GM18868 (cell line): Measurements from ENCODE around the gene NTSR2.

Source experiments
- ATAC-seq: cut with Tn5 transposase; IDR thresholded peaks from one replicate; pipeline ENCODE4 v1.9.1; 2021; ENCODE audit warnings: mild to moderate bottlenecking, moderate library complexity; ENCODE audit not compliant: unreplicated experiment

Gene NTSR2, protein sequence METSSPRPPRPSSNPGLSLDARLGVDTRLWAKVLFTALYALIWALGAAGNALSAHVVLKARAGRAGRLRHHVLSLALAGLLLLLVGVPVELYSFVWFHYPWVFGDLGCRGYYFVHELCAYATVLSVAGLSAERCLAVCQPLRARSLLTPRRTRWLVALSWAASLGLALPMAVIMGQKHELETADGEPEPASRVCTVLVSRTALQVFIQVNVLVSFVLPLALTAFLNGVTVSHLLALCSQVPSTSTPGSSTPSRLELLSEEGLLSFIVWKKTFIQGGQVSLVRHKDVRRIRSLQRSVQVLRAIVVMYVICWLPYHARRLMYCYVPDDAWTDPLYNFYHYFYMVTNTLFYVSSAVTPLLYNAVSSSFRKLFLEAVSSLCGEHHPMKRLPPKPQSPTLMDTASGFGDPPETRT

DNA sequence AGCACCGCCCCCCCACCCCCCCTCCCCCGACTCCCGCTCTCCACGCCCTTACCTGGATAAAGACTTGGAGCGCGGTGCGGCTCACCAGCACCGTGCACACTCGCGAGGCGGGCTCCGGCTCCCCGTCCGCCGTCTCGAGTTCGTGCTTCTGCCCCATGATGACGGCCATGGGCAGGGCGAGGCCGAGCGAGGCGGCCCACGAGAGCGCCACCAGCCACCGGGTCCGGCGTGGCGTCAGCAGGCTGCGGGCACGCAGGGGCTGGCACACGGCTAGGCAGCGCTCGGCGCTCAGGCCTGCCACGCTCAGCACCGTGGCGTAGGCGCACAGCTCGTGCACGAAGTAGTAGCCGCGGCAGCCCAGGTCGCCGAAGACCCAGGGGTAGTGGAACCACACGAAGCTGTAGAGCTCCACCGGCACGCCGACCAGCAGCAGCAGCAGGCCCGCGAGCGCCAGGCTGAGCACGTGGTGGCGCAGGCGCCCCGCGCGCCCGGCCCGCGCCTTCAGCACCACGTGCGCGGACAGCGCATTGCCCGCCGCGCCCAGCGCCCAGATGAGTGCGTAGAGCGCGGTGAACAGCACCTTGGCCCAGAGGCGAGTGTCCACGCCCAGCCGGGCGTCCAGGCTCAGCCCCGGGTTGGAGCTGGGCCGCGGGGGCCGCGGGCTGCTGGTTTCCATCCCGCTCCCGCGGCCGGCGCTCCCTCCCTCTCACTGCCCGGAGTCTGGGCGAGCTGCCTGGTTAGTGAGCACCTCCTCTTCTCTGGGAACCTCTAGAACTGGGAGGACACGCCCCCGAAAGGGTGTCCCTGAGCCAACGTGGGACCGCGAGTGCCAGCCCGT is at the start of gene NTSR2:
NTSR2 (minus strand) TSS at position 742 of the 838 bp plus-strand sequence; CDS start at position 676, 66 bp downstream.
- ATAC-seq, result no peak

DNA sequence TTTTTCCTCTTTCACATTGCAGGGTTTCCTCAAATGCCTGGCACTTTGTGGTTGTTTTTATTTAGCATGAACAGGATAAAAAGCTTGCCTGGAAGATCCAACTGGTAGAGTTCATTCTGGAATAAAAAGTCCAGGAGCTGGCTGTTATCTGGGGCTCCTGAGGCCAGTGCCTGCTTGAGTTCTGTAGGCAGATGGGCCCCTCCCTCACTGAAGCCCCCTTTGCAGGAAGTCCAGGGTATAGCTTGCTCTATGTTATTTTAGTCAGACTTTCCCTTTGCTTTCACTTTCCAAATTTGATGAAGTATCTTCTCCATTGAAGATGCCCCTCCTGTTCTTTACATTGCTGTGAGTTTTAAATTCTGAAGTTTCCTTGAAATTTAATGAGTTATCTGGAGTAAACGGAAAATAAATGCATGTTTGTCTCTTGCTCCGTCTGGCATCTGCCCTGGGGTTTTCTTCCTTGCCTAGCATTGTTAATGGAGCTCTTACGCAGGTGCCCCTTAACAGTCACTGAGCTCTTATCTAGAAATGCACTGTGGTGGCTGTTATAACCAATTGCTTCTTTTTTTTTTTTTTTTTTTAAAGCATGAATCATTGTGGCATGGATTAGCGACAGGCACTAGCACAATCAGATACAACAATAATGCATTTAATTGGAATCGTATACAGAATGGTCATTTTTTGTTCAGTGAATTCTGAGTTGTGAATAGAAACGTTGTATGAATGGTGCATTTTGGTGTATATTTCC is 49.4 kb upstream of the NTSR2 start:
- no peak for ATAC-seq

DNA sequence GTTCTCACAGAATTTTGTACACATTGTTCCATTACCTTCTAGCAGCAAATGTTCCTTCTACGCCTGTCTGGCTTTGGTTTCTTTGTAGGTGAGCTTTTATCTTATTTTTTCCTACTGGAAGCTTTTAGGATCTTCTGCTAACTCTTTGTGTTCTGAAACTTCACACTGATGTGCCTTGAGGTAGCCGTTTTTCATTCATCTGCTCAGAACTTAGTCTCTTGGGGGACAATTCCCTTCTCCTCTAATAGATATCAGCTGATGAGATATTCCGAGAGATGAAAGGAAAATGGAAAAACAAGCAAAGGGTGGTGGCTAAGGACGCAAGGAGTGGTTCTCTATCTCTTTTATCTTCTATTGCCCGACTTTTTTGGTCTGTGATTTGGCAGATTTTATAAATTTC is 48.6 kb upstream of the NTSR2 start:
- no peak for ATAC-seq

DNA sequence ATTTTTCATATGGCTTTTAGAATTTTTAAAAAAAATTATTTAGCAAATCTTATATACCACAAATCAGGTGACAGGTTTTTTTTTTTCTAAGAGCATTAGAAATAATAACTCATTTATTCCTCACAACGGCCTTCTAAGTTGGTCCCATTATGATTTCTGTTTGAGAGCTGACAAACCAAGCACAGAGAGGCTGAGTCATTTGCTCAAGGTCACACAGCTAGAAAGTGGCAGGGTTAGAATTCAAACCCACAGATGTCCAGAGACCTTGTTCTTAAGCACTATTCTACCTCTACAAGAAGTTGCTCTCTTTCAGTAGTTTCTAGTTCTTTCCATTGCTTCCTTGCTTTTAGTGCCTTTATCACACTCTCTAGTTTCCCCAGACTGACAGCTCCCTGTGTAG is 47.6 kb upstream of the NTSR2 start:
- no peak for ATAC-seq

DNA sequence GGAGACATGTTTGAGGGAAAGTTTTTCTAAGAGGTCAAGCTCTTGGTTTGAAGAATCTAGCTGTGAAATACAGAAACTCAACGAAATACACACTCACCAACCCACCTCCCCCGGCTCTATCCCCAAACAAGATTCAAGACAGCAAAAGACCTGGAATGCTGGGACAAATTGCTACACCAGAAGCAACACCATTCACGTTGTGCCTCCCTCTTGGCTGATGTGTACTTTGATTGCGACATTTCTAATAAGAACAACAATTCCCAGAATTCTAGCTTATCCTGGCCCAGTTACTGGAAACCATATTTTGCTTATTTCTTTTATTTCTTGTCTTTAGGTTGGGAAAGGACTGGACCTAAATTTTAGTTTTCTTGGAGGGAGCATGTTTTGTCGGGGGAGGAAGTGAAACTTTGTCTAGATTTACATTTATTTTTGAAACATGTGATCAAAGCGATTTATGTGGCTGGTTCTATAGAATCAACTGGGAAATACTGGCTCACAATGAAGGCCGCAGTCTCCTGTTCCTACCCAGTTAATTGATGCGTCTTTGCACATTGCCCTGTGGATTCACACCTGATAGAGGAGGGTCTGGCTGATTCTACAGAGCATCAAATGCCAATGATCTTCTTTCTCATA is 46.8 kb upstream of the NTSR2 start:
- no peak for ATAC-seq

DNA sequence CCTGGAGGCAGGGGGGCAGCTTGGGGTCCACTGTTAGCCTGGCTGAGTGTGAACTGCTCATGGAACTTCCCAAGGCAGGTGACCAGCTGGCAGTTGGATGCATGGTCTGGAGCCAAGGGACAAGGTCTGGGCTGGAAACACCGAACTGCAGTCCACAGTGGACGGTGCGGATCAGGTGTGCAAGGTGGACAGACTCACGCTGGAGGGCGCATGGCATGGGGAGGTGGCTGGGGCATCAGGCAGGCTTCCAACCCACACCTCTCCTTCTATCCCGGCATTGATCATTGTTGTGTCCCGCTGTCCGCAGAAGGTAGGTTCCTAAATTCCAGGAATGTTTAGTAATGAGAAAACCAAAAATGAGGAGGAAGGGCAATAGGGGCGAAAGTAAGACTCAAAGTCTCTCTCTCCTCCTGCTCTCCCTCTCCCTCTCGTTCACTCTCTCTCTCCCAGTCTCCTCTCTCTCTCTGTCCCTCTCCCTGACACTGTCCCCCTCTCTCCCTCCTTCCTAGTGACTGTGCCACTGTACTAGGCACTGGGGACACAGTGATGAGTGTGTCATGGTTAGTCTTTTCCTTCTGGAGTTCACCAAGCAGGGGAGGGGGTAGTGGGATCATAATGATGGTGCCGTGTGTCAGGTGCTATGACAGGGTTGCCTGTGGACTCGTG is 46.1 kb upstream of the NTSR2 start:
- no peak for ATAC-seq

DNA sequence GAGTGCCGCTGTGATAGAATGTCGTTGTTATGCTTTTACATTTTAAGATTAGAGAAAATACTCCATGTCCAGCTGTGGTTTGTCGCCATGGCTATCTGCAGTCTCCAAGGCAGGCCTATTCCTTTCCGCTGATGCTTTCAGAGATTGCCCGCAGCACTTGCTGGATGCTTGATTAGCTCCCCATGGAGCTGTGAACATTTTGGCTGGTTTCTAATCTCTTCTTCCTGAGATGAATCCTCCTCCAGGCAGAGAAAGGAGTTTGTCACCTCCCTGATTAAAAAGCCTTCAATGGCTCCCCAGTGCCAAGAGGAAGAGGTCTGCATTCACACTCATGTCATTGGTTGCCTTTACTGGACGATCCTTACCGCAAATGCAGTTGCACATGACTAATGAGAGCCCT is 43.8 kb upstream of the NTSR2 start:
- no peak for ATAC-seq

DNA sequence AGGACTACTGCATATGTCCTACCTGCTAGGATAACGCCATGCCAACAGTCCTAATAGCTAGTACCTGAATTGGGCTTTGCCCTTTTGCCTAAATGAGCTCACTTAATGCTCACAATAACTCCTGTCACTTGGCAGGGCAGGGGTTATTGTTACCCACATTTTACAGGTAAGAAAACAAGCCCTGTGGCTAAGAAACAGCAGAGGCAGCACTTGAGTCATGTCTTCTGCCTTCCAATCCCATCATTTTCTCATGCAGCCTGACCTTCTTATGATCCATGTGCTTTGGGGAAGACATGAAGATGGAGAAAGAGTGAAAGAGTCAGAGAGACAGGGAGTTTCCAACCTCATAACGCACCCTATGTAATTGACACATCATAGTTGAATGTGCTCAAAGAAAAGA is 42.9 kb upstream of the NTSR2 start:
- no peak for ATAC-seq

DNA sequence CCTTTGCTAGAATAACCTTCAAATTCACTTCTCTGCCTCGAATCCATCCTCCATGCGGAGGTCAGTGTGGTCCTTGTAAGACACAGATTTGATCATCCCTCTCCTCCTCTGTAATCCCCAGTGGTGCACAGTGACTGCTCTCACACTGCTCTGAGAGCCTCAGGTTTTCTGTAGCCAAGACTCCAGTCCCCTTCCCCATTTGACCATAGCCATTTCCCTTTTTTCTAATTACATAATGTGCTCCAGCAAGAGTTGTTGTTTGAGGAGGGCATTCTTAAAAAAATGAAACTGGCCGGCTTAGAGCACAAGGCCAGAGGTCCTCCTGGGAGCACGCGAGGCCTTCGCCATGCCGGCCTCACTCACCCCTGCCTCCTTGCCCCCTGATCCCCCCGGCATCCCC is 41.8 kb upstream of the NTSR2 start:
- no peak for ATAC-seq

DNA sequence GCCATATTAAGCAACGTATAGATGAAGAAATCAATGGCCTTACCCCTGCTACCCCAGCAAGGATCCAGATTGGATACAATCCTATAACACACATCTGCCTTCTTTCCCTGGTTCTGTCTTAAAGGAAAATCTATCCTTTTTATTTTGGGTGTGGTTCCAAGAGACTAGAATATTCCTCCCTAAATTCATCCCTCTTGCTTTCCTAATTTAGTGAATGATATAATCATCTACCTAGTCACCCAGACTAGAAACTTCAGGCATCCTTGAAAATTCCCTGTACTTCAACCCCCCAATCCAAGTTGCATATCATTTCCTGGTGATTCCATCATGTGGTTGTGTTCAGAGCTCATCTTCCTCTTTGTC is 41.3 kb upstream of the NTSR2 start:
- ATAC-seq, result no peak

DNA sequence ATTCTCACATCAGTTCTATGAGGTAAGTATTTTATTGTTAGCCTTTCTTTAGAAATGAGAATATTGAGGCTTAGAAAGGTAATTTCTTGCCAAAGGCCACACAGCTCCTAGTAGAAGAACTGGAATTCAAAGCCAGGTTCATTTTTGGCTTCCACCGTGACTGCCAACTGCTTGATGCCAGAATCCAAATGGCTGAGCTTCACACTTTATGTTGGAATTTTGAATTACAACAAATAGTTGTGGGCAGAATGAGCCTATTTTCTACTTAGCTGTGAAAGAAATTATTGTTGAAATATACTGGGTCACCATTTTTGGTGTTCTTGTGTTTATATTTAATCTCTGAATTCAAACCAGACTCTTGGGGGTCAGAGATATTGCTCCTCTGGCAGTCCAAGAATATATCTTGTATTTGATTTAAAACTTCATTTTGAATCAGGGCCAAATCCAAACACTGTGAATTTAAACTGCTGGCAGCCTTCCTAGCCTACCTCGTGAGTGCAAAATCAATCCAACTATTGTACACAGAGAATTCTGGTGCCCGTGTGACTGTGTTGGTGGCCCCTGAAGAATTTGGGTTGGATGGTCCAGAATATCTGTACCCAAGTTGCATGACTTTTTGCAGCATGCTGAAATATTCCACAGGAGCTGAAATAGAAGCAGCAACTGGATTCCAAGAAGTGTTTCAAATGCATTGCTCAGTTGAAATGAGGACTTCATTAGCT is 40.8 kb upstream of the NTSR2 start:
- ATAC-seq, result no peak

DNA sequence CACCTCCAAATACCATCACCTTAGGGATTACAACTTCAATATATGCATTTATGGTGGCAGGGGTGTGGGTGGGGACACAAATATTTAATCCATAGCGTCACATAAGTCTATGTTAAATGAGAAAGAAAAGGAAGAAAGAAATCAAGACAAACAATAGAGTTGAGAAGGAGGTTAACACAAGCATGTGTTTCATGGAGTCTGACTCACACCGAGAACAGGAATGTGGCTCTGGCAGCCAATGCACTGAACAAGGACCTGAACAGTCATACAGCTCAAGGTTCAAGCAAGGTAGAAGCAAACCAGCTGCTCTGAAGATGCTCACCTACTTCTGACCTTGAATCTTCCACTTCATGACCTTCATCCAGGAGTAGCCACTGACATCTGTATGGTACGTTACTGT is 40.2 kb upstream of the NTSR2 start:
- ATAC-seq, result no peak

DNA sequence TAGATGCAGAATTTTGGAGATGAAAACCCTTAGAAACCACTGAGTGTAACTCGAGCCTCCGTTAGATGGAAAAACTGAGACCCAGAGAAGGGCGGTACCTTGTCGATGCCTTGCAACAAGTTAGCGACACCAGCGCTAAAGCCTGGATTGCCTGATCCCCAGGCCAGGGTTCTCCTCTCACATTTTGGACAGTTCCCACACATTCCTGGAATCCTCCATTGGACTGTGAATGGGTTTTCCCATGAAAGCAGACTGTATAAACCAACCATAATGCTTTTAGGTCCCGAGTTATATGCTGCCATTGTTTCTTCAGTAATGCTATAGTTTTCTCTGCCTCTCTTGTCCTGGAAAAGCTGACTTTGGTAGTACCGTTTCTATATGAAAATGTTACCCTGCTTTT is 39.3 kb upstream of the NTSR2 start:
- no peak for ATAC-seq

DNA sequence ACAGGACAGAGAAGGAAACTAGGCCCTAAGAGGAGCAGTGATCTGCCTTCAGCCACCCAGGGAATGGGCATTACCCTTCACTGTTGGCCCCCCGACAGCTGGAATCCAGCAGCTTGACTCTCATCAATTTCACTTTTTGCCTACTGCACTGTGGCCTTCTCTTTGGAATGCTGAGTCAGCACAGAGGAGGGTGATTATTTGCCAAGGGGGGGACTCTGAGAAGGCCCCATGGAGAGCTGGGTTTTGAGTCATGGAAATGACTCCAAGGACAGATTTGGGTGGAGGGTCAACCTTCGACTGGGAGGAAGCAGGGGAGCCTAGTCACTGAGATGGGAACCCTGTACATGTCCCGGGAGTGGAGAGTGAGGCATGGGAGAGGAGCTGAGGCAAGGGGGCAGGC is 38.1 kb upstream of the NTSR2 start:
- no peak for ATAC-seq

DNA sequence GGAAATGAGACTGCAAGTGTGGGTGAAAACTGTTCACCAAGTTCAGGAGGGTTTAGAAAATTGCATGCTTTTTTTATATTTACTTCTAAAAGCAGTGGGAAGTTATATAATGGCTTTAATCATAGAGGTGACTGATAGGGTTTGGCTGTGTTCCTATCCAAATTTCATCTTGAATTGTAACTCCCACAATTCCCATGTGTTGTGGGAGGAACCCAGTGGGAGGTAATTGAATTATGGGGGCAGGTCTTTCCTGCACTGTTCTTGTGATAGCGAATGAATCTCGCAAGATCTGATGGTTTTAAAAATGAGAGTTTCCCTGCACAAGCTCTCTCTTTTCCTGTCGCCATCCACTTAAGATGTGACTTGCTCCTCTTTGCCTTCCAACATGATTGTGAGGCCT is 35.7 kb upstream of the NTSR2 start:
- no peak for ATAC-seq

DNA sequence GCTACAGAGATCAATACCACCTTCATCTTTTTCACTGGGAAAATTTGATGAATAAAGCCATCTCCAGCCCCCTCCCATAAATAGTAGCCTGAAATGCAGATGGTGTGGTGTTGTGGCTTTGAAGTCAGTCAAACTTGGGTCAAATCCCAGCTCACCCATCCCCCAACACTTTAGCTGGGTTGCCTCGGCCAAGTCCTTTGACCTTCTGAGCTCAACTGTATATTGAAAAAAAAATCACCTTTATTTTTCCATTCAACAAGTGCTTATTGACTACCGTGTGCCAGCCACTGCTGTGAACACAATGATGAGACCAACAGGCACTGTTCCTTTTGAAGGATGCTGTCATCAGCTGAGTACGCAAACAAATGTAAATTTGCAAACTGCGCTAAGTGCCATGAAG is 35.1 kb upstream of the NTSR2 start:
- no peak for ATAC-seq

DNA sequence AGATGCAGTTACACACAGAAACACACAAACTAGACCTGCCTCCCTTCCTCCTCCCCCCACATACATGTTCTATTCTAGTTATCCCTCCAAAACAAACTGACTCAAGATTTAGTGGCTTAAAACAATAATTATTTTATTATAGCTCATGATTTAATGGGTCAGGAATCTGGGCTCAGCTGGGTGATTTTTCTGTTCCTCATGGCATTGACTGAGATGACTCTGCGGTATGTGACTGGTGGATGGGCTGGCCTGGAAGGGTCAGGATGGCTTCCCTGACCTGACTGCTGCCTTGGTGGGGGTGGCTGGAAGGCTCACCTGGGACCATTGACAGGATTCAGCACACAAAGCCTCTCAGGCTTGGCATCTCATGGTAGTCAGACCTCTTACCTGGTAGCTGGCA is 33.7 kb upstream of the NTSR2 start:
- ATAC-seq, result no peak

DNA sequence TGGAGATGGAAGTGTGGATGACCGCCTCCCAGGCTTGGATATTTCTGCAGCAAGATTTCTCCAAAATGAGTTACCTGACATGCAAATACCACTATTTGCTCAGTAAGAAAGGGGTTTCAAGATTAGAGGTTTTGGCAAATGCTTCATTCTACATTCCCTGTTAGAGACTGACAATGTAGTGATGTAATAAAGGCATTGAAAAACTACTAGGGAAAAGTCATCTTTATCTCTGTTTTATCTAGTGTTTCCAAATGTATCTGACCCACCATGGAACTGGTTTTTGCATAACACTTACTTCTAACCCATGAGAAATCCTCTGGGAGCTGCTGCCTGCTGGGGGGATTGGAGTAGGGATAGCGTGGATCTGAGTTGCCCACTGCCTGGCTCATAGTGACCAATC is 33.0 kb upstream of the NTSR2 start:
- no peak for ATAC-seq

DNA sequence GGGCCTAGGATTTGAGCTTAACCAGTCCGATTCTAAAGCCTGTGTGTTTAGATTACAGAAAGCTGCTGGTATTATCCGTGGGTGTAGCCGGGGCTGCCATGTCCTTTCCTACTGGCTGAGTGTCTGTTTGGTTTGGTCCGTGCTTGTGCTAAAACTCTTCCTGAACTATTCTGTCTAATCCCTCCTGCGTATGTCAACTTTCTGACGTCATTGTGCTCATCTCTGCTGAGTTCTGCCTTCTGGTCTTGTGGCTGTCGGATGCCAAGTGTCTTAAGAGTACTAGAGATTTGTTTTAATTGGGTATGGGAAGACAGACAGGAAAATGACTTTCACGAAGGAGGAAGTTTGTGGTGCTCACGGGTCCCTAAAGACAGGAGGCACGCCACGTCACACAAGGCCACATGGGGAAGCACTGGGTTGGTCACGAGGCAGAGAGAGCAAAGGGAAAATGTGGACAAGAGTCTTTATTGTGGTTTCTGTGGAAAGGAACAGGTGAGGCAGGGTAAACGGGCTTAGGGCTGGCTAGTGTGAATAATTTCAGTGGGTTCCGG is 31.8 kb upstream of the NTSR2 start:
- no peak for ATAC-seq

DNA sequence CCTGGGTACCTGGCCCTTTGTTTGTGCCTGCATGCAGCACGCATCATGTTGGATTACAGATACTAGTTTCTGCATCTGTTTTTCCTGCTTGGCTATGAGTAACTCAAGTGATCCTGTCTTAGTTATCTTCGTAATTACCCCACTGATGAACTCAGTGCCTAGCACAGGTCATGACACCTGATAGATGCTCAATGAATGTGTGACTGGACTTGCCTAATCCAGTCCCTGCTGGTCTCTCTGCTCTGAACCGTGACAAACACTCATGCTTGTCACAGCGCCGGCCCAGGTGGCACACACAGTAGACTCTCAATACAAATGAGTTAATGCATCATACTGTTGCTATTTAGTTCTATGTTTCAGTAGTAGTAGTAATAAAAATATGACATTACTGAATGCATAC is 31.2 kb upstream of the NTSR2 start:
- no peak for ATAC-seq
